KBM-7 (cell line): ENCODE results near the gene ADAM21.
"Not testable (repeated sequence)": the region's sequence is repeated elsewhere in the genome, so short reads cannot be mapped to it uniquely, and the experiment has no call there.

ENCODE experiments used
- DNase-seq: peaks from one replicate; pipeline ENCODE4 v3.0.0-alpha.2; 2015
- in situ Hi-C: fragments of 300-500 bp; cut with MboI; formaldehyde crosslinking; loops from 2 replicates; pipeline ENCODE4 v1.14.3; 2020; ENCODE audit warnings: low sequenced_read_pairs, low pct_unique_long_range_greater_than_20kb, mixed read lengths

The ADAM21 gene

GRCh38 chr14:70451874-70452273, at the start of gene ADAM21:
Gene ADAM21 (plus strand): TSS chr14:70452174. CDS start chr14:70457500, 5,326 bp downstream.
- in situ Hi-C loops, result no loop called here
- DNase-seq, result no peak

GRCh38 chr14:70403335-70403734, 48.6 kb upstream of the ADAM21 start:
- peak; percentile 3 for DNase-seq
- in situ Hi-C loops, result not testable (repeated sequence)

- in situ Hi-C loops, DNase-seq: not testable (repeated sequence)
Observed at GRCh38 chr14:70406216-70406615, 45.8 kb upstream of the ADAM21 start.

GRCh38 chr14:70407621-70408020, 44.4 kb upstream of the ADAM21 start:
- in situ Hi-C loops, result no loop called here
- DNase-seq, result no peak

- no peak for DNase-seq
- in situ Hi-C loops, result no loop called here
Observed at GRCh38 chr14:70415788-70416187, 36.2 kb upstream of the ADAM21 start.

- in situ Hi-C loops, result no loop called here
- DNase-seq, result no peak
Observed at GRCh38 chr14:70416338-70416724, 35.6 kb upstream of the ADAM21 start.

- DNase-seq, result peak; percentile 63
- in situ Hi-C loops, result no loop called here
Observed at GRCh38 chr14:70416725-70417349, 35.1 kb upstream of the ADAM21 start, which contains the start of gene SYNJ2BP. Gene SYNJ2BP (minus strand): TSS chr14:70417090. CDS start chr14:70416963, 127 bp downstream.

GRCh38 chr14:70419270-70419931, 32.6 kb upstream of the ADAM21 start:
- in situ Hi-C loops, result not testable (repeated sequence)

GRCh38 chr14:70422538-70422937, 29.4 kb upstream of the ADAM21 start:
- in situ Hi-C loops, result no loop called here
- DNase-seq, result no peak

More at GRCh38 chr14:70419270-70419931, 32.6 kb upstream of the ADAM21 start:
- peak; percentile 9 for DNase-seq

- in situ Hi-C loops, result no loop called here
- DNase-seq, result no peak
Observed at GRCh38 chr14:70425354-70425753, 26.6 kb upstream of the ADAM21 start.

GRCh38 chr14:70426555-70426954, 25.4 kb upstream of the ADAM21 start:
- in situ Hi-C loops, DNase-seq: not testable (repeated sequence)

GRCh38 chr14:70436867-70437266, 15.1 kb upstream of the ADAM21 start:
- in situ Hi-C loops, result no loop called here

GRCh38 chr14:70441641-70442040, 10.3 kb upstream of the ADAM21 start:
- in situ Hi-C loops, result no loop called here
- DNase-seq, result no peak

More at GRCh38 chr14:70436867-70437266, 15.1 kb upstream of the ADAM21 start:
- no peak for DNase-seq

- in situ Hi-C loops, result no loop called here
Observed at GRCh38 chr14:70442750-70443149, 9.2 kb upstream of the ADAM21 start.

GRCh38 chr14:70448633-70449340, 3.2 kb upstream of the ADAM21 start:
- DNase-seq, result no peak
- in situ Hi-C loops, result no loop called here

More at GRCh38 chr14:70442750-70443149, 9.2 kb upstream of the ADAM21 start:
- DNase-seq, result no peak

- in situ Hi-C loops, result no loop called here
- no peak for DNase-seq
Observed at GRCh38 chr14:70454731-70455130, 2.8 kb downstream of the ADAM21 start.

- in situ Hi-C loops, result no loop called here
- DNase-seq, result no peak
Observed at GRCh38 chr14:70468731-70469130, 16.8 kb downstream of the ADAM21 start.

- in situ Hi-C loops, DNase-seq: not testable (repeated sequence)
Observed at GRCh38 chr14:70470863-70471563, 19.0 kb downstream of the ADAM21 start.
